ENCODE measurements around the gene SAPCD1. TPM values are rescaled to one million over a fixed set of nuclear protein-coding genes. Genes with fewer than 3 reads are reported as not detected.

SAPCD1 gene
- total RNA-seq, 1 experiment from 2014 or later = 18.2 TPM

- BruUV-seq (replicated peaks) = no TSS peak
Measured at GRCh38 chr6:31744422-31744821, 18.0 kb upstream of the SAPCD1 start.

More at GRCh38 chr6:31744422-31744821, 18.0 kb upstream of the SAPCD1 start:
- ATAC-seq (no peak), DNase-seq (ENCODE audit: low read depth, low spot score) (no peak)
- H3K9me3 ChIP-seq (ENCODE audit: control insufficient read depth in 1 of 2, insufficient read depth in 1 of 2, low read depth in 1 of 2, low read length in 2 of 2) = no peaks in the 10 kb centered on the region
- H3K4me1 ChIP-seq (ENCODE audit: control insufficient read depth in 1 of 2, insufficient read depth in 2 of 2, low read length in 2 of 2) = peaks cover 9 to 26% of the 10 kb centered on the region in 2 experiments
- H3K27ac ChIP-seq (ENCODE audit: low read depth, low read length) = no peak overlapping the region
- CTCF ChIA-PET = no interaction called here
- intact Hi-C loops (cut with micrococcal nuclease) = no loop called here
- peaks cover 18 to 45% of the 10 kb centered on the region in 2 experiments; a peak in 3 of 4 replicates for H3K36me3 ChIP-seq (ENCODE audit: control insufficient read depth in 1 of 2, insufficient read depth in 2 of 2, low read length in 2 of 2)
- H3K4me2 ChIP-seq (ENCODE audit: low read length) = no peak overlapping the region
- H3K9ac ChIP-seq (ENCODE audit: low read length) = no peak overlapping the region
- no peak overlapping the region for H3K4me3 ChIP-seq (replicated peaks in 1 of 2; ENCODE audit: low read depth in 1 of 2, low read length in 2 of 2)
- no peaks in the 10 kb centered on the region for H4K20me1 ChIP-seq (ENCODE audit: insufficient read depth)
- TF ChIP-seq ATF3 (IDR thresholded peaks at IDR 0.05) = no peak
- no peak for TF ChIP-seq YY1 (IDR thresholded peaks at IDR 0.05; ENCODE audit: extremely low read depth, insufficient replicate concordance, low read depth, low read length)
- no peak for TF ChIP-seq ZBTB33 (IDR thresholded peaks at IDR 0.05; ENCODE audit: extremely low read depth, insufficient replicate concordance, low read length)
- TF ChIP-seq SIN3A (IDR thresholded peaks at IDR 0.05; ENCODE audit: low read depth) = no peak
- TF ChIP-seq RAD21 (IDR thresholded peaks at IDR 0.05; ENCODE audit: low read depth) = no peak
- no peak for TF ChIP-seq ZFX (IDR thresholded peaks at IDR 0.05)
- TF ChIP-seq EZH2phosphoT487 (IDR thresholded peaks at IDR 0.05; ENCODE audit: borderline replicate concordance) = no peak
- TF ChIP-seq MAX (IDR thresholded peaks at IDR 0.05) = no peak
- no peak for TF ChIP-seq EGR1 (IDR thresholded peaks at IDR 0.05; ENCODE audit: low read depth)
- TF ChIP-seq REST (IDR thresholded peaks at IDR 0.05; ENCODE audit: low read depth) = no peak
- H3K27me3 ChIP-seq (ENCODE audit: insufficient read depth, low read length) = no peaks in the 10 kb centered on the region
- no peaks in the 10 kb centered on the region for H3K9me2 ChIP-seq (ENCODE audit: insufficient read depth)
- RAD21 ChIA-PET (ENCODE audit: low non-redundant PET in 1 of 2, low total read pairs in 2 of 2, uncharacterized antibody in 2 of 2, unreplicated experiment in 2 of 2) = no interaction called here
- peaks cover 20% of the 10 kb centered on the region for H3K79me2 ChIP-seq (ENCODE audit: insufficient read depth, low read length)
- H2AFZ ChIP-seq (ENCODE audit: low read depth, low read length, poor library complexity, severe bottlenecking) = no peak overlapping the region
- POLR2A ChIA-PET = no interaction called here

Data from HCT116 (cell line).